Activated naive CD4-positive, alpha-beta T cell treated with anti-CD3 and anti-CD28 coated beads, Interleukin-2, amount 50 U/mL, for 72 hours (primary cell): Measurements from ENCODE around the gene YKT6. TPM values are rescaled to one million over a fixed set of nuclear protein-coding genes. Genes with fewer than 3 reads are reported as not detected.

Experiments
- ATAC-seq, 2 donors: fragments of 150-1000 bp; cut with Tn5 transposase; 2 replicates each; pipeline ENCODE4 v1.10.0; 2021; ENCODE audit warnings: mild to moderate bottlenecking in 2 of 2, moderate library complexity in 2 of 2
- DNase-seq, 2 donors: peaks; one replicate each; pipeline ENCODE4 v3.0.0; 2021 to 2022; ENCODE audit warnings: low spot score in 2 of 2
- H3K27ac Mint-ChIP-seq, 2 donors: one replicate each; pipeline ENCODE4 v1.8.0; 2022; ENCODE audit warnings: mild to moderate bottlenecking in 2 of 2, mixed read lengths in 2 of 2
- H3K36me3 Mint-ChIP-seq, 2 donors: one replicate each; pipeline ENCODE4 v1.8.0; 2022; ENCODE audit warnings: mixed read lengths in 2 of 2
- H3K9me3 Mint-ChIP-seq, 2 donors: one replicate each; pipeline ENCODE4 v1.8.0; 2022; ENCODE audit warnings: mixed read lengths in 2 of 2
- total RNA-seq, 2 donors: library from RNA; stranded (reverse); gene quantifications; one replicate each; pipeline ENCODE4 v1.2.3, GENCODE V29; 2022

YKT6 gene
- total RNA-seq, 2 donors from 2014 or later, result 45.2 to 72.9 TPM

DNA sequence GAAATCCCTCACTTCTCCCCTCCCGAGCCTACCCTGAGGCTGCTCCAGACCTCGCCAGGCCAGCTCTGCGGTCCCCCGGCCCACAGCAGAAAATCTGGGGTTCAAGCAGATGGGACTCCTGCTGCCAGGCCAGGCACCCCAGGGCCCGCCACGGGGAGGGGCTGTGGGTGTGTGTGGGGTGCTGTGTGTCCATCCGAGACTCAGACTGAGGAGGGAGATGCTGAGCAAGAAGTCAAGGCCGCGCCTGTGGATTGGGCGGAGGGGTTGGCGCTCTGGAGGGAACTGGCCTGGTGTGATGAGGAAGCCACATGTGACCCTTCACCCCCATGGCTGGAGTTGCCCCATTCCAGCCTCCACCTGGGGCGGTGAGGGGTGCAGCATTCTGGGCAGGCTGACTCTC, 51.1 kb downstream of the YKT6 start:
- H3K36me3 Mint-ChIP-seq, result no peaks in the 10 kb centered on the region
- no peak overlapping the region for H3K27ac Mint-ChIP-seq
- DNase-seq, result no peak
- peaks cover 3 to 7% of the 10 kb centered on the region in 2 donors for H3K9me3 Mint-ChIP-seq
- no peak for ATAC-seq

- H3K36me3 Mint-ChIP-seq, result no peaks in the 10 kb centered on the region
- DNase-seq (no peak), ATAC-seq (no peak)
- H3K9me3 Mint-ChIP-seq, result peaks cover 3 to 7% of the 10 kb centered on the region in 2 donors
- H3K27ac Mint-ChIP-seq, result peak overlapping the region in 1 of 2 donors; percentile 95
Measured at GRCh38 chr7:44256459-44256858, 55.7 kb downstream of the YKT6 start.

DNA sequence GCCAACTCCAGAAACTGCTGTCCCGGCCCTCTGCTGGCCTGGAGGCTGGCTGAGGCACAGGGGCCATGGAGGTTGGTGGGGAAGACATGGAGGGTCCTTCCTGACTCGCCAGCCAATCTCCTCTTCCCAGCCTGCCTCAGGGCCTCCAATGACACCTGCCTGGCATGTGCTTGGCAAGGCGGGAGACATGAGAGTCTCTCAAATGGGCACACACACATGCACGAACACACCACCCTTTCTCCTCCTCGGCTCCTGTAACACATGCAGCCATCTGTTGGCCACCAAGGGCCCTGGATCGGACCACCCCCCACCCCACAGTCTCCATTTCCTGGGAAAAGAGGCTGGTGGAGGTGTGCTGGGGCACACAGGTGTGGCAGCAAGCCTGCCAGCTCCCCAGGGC, 56.4 kb downstream of the YKT6 start:
- Mint-ChIP-seq H3K36me3 (no peaks in the 10 kb centered on the region), H3K27ac (peak overlapping the region; percentile 95), H3K9me3 (peaks cover 3 to 7% of the 10 kb centered on the region in 2 donors)
- DNase-seq (no peak), ATAC-seq (no peak)

GRCh38 chr7:44257618-44258422, 57.0 kb downstream of the YKT6 start:
- Mint-ChIP-seq H3K9me3 (peaks cover 3 to 7% of the 10 kb centered on the region in 2 donors), H3K27ac (peak overlapping the region; percentile 95), H3K36me3 (no peaks in the 10 kb centered on the region)
- ATAC-seq (peak; percentile 94 to 97), DNase-seq (peak; percentile 66 to 92)

GRCh38 chr7:44258423-44258760, 57.6 kb downstream of the YKT6 start:
- DNase-seq (no peak), ATAC-seq (peak in 1 of 2 donors; percentile 5)
- no peaks in the 10 kb centered on the region for H3K36me3 Mint-ChIP-seq
- peak overlapping the region; percentile 95 for H3K27ac Mint-ChIP-seq
- H3K9me3 Mint-ChIP-seq, result peaks cover 3 to 7% of the 10 kb centered on the region in 2 donors

DNA sequence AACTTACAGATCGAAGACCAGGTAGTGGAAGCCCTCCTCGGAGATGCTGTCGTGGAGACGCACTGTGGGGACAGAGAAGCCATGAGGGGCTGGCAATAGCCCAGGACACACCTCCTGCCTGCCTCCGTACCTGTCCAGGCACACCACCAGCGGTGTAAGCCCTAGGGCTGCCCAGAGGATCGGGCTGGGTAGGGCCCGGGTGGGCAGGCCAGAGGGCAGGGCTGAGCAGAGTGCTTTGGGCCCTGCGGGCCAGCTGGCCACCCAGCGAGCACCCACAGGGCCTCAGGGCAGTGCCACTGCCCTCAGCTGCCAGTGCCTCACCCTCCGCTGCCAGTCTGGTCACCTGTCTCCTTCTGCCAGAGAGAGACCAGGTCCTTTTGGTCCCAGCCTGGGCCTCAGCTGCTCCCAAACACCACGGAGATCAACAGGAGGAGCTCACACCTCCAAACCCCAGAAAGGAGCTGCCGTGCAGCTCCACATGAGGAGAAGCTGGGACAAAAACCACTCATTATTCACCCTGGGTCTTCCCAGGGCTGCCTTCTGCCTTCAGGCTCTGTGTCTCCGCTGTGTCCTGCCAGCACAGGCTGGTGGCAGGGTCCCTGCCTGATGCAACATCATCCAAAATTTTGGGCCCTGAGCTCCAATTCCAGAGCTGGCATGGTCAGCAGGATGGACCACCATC, 58.2 kb downstream of the YKT6 start:
- Mint-ChIP-seq H3K27ac (peak overlapping the region; percentile 95), H3K36me3 (no peaks in the 10 kb centered on the region), H3K9me3 (peaks cover 3 to 7% of the 10 kb centered on the region in 2 donors)
- DNase-seq (no peak), ATAC-seq (no peak)

DNA sequence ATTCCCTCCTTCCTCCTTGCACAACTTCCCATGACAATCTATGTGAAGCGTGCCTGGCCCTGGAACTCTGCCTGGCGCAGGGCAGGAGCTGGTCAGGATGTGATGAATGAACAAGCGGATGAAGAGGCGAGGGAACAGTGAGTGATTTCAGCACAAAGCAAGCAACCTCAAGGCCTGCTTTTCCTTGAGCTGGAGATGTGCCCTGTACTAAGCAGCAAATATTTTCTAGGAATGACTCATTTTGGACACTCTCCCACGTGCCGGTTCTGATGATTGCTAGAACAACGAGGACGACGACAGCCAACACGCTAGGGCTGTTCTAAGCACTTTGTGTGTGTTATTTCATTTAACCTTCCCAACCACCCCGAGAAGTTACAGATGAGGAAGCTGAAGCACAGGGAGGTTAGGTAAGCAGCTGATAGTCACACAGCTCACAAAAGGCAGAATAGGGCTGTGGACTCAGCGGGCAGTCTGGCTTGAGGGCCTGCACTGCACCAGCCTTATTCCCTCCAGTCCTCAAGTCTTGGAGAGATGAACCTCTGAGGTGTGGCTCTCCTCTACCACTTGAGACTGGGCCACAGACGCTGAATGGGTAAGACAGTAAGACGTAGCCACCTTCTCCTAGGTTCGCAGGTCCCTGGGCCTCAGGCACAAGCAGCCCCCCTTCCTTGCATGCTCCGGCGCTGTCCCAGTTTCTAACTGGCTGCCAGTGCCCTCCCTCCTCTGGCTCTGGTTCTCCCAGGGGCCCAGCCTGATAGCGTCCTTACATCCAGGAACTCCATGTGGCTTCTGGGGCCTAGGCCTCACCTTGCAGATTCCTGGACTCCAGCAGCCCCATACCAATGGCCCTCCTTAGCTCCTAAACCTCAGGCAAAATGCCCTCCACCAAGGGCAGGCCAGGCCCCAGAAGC, 59.0 kb downstream of the YKT6 start:
- ATAC-seq (no peak), DNase-seq (no peak)
- Mint-ChIP-seq H3K27ac (peak overlapping the region; percentile 50 to 95), H3K36me3 (no peaks in the 10 kb centered on the region), H3K9me3 (peaks cover under 1 to 3% of the 10 kb centered on the region in 2 donors)

- DNase-seq, result no peak
- no peaks in the 10 kb centered on the region for H3K36me3 Mint-ChIP-seq
- H3K9me3 Mint-ChIP-seq, result no peaks in the 10 kb centered on the region
- peak overlapping the region; percentile 55 to 95 for H3K27ac Mint-ChIP-seq
- no peak for ATAC-seq
Measured at GRCh38 chr7:44261240-44261639, 60.5 kb downstream of the YKT6 start.

DNA sequence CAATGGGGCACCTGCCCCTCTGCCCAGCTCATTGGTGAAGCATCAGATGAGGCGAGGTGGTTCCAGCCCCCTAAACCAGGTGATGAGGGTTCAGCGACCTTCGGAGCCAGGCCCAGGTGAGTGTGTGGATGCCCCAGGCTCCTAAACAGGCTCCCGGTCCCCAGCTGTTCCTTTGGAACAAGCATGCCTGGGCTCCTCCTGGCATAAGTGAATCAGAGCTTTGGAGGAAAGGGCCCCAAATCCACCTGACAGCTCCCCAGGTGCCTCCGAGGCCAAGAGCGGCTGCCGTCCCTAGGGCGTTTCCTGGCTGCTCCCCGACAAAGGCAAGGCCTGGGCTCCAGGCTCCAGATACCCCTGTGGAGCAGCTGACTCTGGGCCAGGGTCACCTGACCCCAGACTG, 61.3 kb downstream of the YKT6 start:
- DNase-seq (no peak), ATAC-seq (no peak)
- Mint-ChIP-seq H3K36me3 (no peaks in the 10 kb centered on the region), H3K9me3 (no peaks in the 10 kb centered on the region), H3K27ac (no peak overlapping the region)

DNA sequence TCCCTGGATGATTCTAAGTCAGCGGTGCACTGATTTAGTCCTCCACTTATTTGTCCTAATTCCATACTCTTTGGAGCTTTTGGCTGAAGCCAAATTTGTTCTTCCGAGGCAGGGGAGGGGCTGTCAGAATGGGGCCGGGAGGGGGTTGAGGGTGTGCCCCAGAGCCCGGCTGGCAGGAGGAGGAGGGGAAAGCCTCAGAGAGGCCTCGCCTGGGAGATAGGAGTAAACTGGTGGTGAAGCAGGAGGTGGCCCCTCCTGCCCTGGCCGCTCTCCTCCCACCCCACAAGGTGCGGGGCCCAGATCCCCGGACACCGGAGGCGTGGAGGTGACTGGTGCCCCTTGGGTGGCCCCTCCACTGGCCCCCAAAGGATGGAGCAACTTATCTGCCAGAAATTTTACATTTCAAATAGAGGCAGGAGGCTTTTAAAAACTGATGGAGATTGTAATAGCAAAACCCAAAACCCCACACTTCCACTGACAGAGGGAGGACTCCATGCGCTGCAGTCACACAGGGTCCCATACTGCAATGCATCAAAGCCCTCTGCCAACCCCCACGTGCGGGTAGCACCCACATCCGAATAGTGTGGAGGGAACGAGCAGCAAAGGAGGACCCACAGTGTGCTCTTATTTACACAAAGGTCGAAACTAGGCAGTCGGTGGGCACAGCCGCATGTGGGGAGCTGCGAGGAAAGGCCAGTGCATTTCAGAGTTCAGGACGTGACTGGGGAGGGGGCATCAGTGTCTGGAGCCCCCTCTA, 62.7 kb downstream of the YKT6 start:
- H3K9me3 Mint-ChIP-seq, result no peaks in the 10 kb centered on the region
- no peak overlapping the region for H3K27ac Mint-ChIP-seq

More for the DNA sequence above, 62.7 kb downstream of the YKT6 start:
- H3K36me3 Mint-ChIP-seq, result no peaks in the 10 kb centered on the region
- ATAC-seq (no peak), DNase-seq (no peak)

Other genes with a start within 250 kb of the YKT6 start
- gene SPDYE1, start 203.1 kb upstream of the YKT6 start, total RNA-seq, result not detected
- 100 to 1,000 TPM in 1 of 2 donors, 10 to 100 TPM in 1; 75.3 to 123 TPM for gene DBNL, start 156.3 kb upstream of the YKT6 start, total RNA-seq
- 1 to 10 TPM in 1 of 2 donors, under 1 TPM in 1; 0.64 to 1.0 TPM for gene PGAM2, start 135.4 kb upstream of the YKT6 start, total RNA-seq
- gene POLM, start 118.4 kb upstream of the YKT6 start, total RNA-seq, result 10 to 100 TPM; 35.7 to 37.2 TPM
- gene AEBP1, start 96.6 kb upstream of the YKT6 start, total RNA-seq, result 10 to 100 TPM; 14.6 to 26.9 TPM
- 100 to 1,000 TPM; 129 to 212 TPM for gene POLD2, start 77.4 kb upstream of the YKT6 start, total RNA-seq
- not detected for gene MYL7, start 59.6 kb upstream of the YKT6 start, total RNA-seq
- 1 to 10 TPM in 1 of 2 donors, under 1 TPM in 1; 0.80 to 1.2 TPM for gene GCK, start 11.5 kb upstream of the YKT6 start, total RNA-seq
- 1 to 10 TPM in 1 of 2 donors, under 1 TPM in 1; 0.32 to 2.1 TPM for gene CAMK2B, start 124.6 kb downstream of the YKT6 start, total RNA-seq